OCI-LY1 (cell line): ENCODE measurements around the gene CCDC78.

ENCODE experiments used
- H2AFZ ChIP-seq: fragments of 200-600 bp; sonication (generic), shearing (Covaris generic); 2 replicates; pipeline ENCODE4 v1.6.0; 2014; ENCODE audit warnings: antibody characterized with exemption, mild to moderate bottlenecking, low read length
- H3F3A ChIP-seq: fragments of 200-600 bp; sonication (generic), shearing (Covaris generic); 2 replicates; pipeline ENCODE4 v1.6.0; 2014; ENCODE audit warnings: mild to moderate bottlenecking, antibody characterized with exemption, low read length, moderate library complexity; ENCODE audit not compliant: insufficient read depth
- H3K27ac ChIP-seq: fragments of 200-600 bp; sonication (generic); 2 replicates; pipeline ENCODE4 v1.5.1; 2014; ENCODE audit warnings: low read length, mixed run types, mild to moderate bottlenecking, low read depth; ENCODE audit not compliant: poor library complexity, severe bottlenecking
- H3K27me3 ChIP-seq: fragments of 200-600 bp; sonication (generic); 2 replicates; pipeline ENCODE4 v1.6.0; 2014; ENCODE audit warnings: antibody characterized with exemption, mild to moderate bottlenecking, low read length, moderate library complexity; ENCODE audit not compliant: insufficient read depth
- H3K36me3 ChIP-seq: fragments of 200-600 bp; sonication (generic); 2 replicates; pipeline ENCODE4 v1.6.1; 2014; ENCODE audit warnings: mild to moderate bottlenecking, antibody characterized with exemption, low read length, moderate library complexity, mixed read lengths; ENCODE audit not compliant: insufficient read depth
- H3K4me1 ChIP-seq: fragments of 200-600 bp; sonication (generic); 2 replicates; pipeline ENCODE4 v1.5.1; 2014; ENCODE audit warnings: mild to moderate bottlenecking, low read length, moderate library complexity; ENCODE audit not compliant: insufficient read depth, severe bottlenecking
- H3K4me2 ChIP-seq: fragments of 200-600 bp; sonication (generic), shearing (Covaris generic); 2 replicates; pipeline ENCODE4 v1.6.1; 2014; ENCODE audit warnings: low read length
- H3K4me3 ChIP-seq: fragments of 200-600 bp; sonication (generic); 2 replicates; pipeline ENCODE4 v1.5.1; 2014; ENCODE audit warnings: low read length, low read depth, mild to moderate bottlenecking, mixed read lengths; ENCODE audit not compliant: poor library complexity, severe bottlenecking
- H3K79me2 ChIP-seq: fragments of 200-600 bp; shearing (Covaris generic); 2 replicates; pipeline ENCODE4 v1.6.1; 2016; ENCODE audit warnings: mixed run types, low read length, mixed read lengths; ENCODE audit not compliant: insufficient read depth
- H3K9ac ChIP-seq: fragments of 200-600 bp; sonication (generic), shearing (Covaris generic); 2 replicates; pipeline ENCODE4 v1.6.1; 2014; ENCODE audit warnings: mild to moderate bottlenecking, low read length, mixed read lengths
- H3K9me2 ChIP-seq: fragments of 200-600 bp; sonication (generic), shearing (Covaris generic); 2 replicates; pipeline ENCODE4 v1.6.1; 2014; ENCODE audit warnings: low read depth, mild to moderate bottlenecking, low read length, mixed read lengths
- H3K9me3 ChIP-seq: fragments of 200-600 bp; shearing (Covaris generic); 2 replicates; pipeline ENCODE4 v1.6.1; 2014; ENCODE audit warnings: low read length, mixed read lengths
- H4K20me1 ChIP-seq: fragments of 200-600 bp; sonication (generic), shearing (Covaris generic); 2 replicates; pipeline ENCODE4 v1.6.0; 2016; ENCODE audit warnings: mild to moderate bottlenecking, low read length; ENCODE audit not compliant: insufficient read depth
- EZH2 ChIP-seq: fragments of 200-600 bp; sonication (generic), shearing (Covaris generic); IDR thresholded peaks from 2 replicates; pipeline ENCODE4 v1.8.0; 2017; ENCODE audit warnings: borderline replicate concordance, mixed run types, mild to moderate bottlenecking, antibody characterized with exemption, low read length, moderate library complexity, mixed read lengths
- TF ChIP-seq, protein P1 (sequence below): fragments of 200-600 bp; sonication (generic), shearing (Covaris generic); IDR thresholded peaks from 2 replicates; pipeline ENCODE4 v1.5.1; 2017; ENCODE audit warnings: mild to moderate bottlenecking, antibody characterized with exemption, low read length, moderate library complexity, mixed read lengths

The CCDC78 gene

DNA sequence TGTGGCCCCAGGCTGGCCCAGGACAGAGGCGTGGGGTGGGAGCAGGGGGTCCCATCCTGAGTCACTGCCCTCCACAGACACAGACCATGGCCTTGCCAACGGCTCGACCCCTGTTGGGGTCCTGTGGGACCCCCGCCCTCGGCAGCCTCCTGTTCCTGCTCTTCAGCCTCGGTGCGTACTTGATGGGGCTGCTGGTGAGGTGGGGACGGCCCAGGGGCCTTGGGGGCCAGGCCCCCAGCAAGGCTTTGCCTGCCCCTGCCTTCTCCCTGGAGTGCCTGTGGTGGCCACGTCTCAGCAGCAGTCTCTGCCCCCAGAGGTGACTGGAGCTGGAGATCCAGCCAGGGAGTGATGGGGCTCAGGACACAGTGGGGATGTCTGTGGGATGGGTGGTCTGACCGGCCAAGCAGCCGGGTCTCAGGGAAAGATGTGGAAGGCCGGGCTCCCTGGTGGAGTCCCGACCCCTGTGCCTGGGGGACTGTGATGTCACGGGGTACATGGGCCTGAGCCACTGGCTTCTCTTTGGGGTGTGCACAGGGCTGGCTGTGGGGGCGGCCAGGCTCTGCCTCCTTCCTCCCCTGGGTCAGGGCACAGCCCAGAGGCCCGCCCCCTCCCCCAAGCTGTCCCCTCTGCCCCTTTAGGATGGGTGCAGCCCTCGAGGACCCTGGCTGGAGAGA lies 36.5 kb upstream of the CCDC78 start:
- Histone ChIP-seq H3K4me2 (no peak overlapping the region), H2AFZ (no peak overlapping the region), H3K4me1 (no peaks in the 10 kb centered on the region), H3K27me3 (no peaks in the 10 kb centered on the region), H3K79me2 (no peaks in the 10 kb centered on the region), H4K20me1 (no peaks in the 10 kb centered on the region), H3K36me3 (no peaks in the 10 kb centered on the region), H3K4me3 (no peak overlapping the region), H3K9me2 (no peaks in the 10 kb centered on the region), H3F3A (no peaks in the 10 kb centered on the region), H3K27ac (no peak overlapping the region), H3K9me3 (no peaks in the 10 kb centered on the region), H3K9ac (no peak overlapping the region)
- TF ChIP-seq EZH2, result no peak
- TF ChIP-seq, protein P1, sequence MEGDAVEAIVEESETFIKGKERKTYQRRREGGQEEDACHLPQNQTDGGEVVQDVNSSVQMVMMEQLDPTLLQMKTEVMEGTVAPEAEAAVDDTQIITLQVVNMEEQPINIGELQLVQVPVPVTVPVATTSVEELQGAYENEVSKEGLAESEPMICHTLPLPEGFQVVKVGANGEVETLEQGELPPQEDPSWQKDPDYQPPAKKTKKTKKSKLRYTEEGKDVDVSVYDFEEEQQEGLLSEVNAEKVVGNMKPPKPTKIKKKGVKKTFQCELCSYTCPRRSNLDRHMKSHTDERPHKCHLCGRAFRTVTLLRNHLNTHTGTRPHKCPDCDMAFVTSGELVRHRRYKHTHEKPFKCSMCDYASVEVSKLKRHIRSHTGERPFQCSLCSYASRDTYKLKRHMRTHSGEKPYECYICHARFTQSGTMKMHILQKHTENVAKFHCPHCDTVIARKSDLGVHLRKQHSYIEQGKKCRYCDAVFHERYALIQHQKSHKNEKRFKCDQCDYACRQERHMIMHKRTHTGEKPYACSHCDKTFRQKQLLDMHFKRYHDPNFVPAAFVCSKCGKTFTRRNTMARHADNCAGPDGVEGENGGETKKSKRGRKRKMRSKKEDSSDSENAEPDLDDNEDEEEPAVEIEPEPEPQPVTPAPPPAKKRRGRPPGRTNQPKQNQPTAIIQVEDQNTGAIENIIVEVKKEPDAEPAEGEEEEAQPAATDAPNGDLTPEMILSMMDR, result no peak

DNA sequence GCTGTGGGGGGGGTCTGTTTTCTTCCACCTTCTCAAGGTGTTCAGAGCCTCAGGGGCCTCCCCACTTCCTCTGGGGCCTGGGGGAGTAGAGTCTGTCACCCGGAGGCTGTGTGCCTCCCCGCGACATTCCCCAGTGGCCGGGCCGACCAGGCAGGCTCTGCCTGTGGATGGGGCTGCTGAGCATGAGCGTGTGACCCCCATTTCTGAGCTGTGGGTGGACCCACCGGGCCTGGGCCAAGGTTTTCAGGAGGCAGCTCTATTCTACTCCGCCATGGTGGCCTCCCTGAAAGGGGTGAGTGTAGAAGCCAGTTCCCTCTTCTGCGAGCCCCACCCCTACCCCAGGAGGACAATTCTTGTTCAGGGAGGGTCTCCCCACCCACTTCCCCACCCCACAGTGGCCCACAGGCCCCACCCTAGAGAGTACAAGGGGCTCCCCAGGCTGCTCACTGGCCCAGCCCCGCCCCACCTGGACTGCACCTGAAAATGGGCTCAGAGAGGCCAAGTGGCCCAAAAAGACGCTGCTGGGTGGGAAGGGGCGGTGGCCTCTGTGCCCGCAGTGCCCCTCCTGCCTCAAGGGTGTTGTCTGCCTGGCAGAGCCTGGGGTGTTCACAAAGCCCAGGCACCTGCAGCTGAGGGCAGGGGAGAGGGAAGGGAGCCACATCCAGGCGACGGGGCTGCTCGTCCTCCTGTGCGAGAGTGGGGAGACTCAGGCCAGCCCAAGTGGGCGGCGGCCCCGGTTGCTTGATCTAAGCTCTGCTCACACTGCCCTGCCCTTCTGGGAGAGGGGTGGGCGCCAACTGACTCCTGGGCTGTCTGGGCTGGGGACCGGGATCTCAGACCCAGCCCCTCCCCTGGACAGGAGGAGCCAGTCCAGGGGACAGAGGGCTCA lies 35.6 kb upstream of the CCDC78 start:
- Histone ChIP-seq H3K27ac (no peak overlapping the region), H3K9me2 (no peaks in the 10 kb centered on the region), H3K4me3 (no peak overlapping the region), H3F3A (no peaks in the 10 kb centered on the region), H3K36me3 (no peaks in the 10 kb centered on the region), H4K20me1 (no peaks in the 10 kb centered on the region), H2AFZ (no peak overlapping the region), H3K9me3 (no peaks in the 10 kb centered on the region), H3K9ac (no peak overlapping the region), H3K4me1 (no peaks in the 10 kb centered on the region), H3K27me3 (no peaks in the 10 kb centered on the region), H3K79me2 (no peaks in the 10 kb centered on the region), H3K4me2 (no peak overlapping the region)
- TF ChIP-seq, protein P1, result no peak
- TF ChIP-seq EZH2, result no peak

DNA sequence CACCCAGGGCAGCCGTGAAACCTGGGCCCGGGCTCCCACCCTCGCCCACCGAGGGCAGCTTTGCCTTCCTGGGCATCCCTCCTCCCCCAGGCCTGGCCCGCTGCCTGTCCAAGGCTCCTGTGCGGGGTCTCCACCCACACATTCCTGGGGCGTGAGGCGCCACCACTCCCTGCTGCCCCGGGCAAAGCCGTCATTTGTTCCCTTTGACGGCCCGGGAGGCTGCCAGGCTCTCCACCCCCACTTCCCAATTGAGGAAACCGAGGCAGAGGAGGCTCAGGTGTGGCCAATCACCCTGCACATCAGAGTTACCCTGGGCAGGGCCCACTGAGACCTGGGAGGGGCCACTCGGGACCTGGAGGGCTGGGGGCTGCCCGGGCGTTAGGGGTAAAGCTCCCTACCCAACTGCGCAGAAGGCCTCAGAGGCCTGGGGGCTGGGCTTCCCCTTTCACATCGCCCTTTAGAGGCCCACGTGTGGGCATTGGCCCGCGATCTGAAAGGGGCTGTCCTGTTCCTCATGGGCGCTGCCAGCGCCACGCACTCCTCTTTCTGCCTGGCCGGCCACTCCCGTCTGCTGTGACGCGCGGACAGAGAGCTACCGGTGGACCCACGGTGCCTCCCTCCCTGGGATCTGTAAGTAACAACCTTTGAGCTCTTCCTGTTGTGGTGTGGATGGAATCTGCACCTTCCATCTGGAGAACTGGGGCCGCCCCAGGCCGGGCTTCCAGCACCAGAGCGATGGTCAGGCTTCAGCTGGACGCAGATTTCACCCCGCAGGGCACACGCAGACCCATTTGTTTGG lies 34.5 kb upstream of the CCDC78 start, which contains the start of gene MSLN:
MSLN (plus strand) TSS at position 190 of the 799 bp plus-strand sequence. CDS start 1,947 bp downstream, outside the sequence.
- H3K4me2 ChIP-seq, result no peak within 1 kb of the TSS
- H4K20me1 ChIP-seq, result no peaks in the 10 kb centered on the region

More for the DNA sequence above, 34.5 kb upstream of the CCDC78 start, which contains the start of gene MSLN:
- H3K4me3 ChIP-seq, result no peak within 1 kb of the TSS
- no peak for TF ChIP-seq EZH2
- TF ChIP-seq, protein P1, result no peak
- no peaks in the 10 kb centered on the region for H3F3A ChIP-seq
- H3K27me3 ChIP-seq, result peaks cover 6% of the 10 kb centered on the region; the same call in 1 of the 2 replicates
- no peak within 1 kb of the TSS for H3K27ac ChIP-seq
- H3K36me3 ChIP-seq, result no peaks in the 10 kb centered on the region; the same call in 1 of the 2 replicates
- H3K9me2 ChIP-seq, result no peaks in the 10 kb centered on the region
- H3K4me1 ChIP-seq, result no peaks in the 10 kb centered on the region
- no peak within 1 kb of the TSS for H3K9ac ChIP-seq
- H3K79me2 ChIP-seq, result no peaks in the 10 kb centered on the region
- no peak within 1 kb of the TSS for H2AFZ ChIP-seq
- no peaks in the 10 kb centered on the region for H3K9me3 ChIP-seq
